SK-N-SH (cell line): Measurements from ENCODE around the gene SPATA6.

Experiments
- EP300 ChIP-seq, 2 experiments: IDR thresholded peaks; 2 replicates each; pipeline versions ENCODE4 v1.4.0 to v1.6.1; 2012; ENCODE audit warnings: borderline replicate concordance in 1 of 2, low read depth in 1 of 2, low read length in 1 of 2
- FOXM1 ChIP-seq: IDR thresholded peaks from 2 replicates; pipeline ENCODE4 v1.4.0; 2012; ENCODE audit warnings: low read depth, mild to moderate bottlenecking
- GABPA ChIP-seq: IDR thresholded peaks from 2 replicates; pipeline ENCODE4 v1.4.0; 2012; ENCODE audit warnings: low read depth, mild to moderate bottlenecking
- NRF1 ChIP-seq: IDR thresholded peaks from 2 replicates; pipeline ENCODE4 v1.6.1; 2012; ENCODE audit warnings: low read depth, mild to moderate bottlenecking, low read length
- RAD21 ChIP-seq: IDR thresholded peaks from 2 replicates; pipeline ENCODE4 v1.6.1; 2012; ENCODE audit warnings: mild to moderate bottlenecking, low read length
- RXRA ChIP-seq: IDR thresholded peaks from 2 replicates; pipeline ENCODE4 v1.4.0; 2012; ENCODE audit warnings: low read depth, mild to moderate bottlenecking, borderline replicate concordance
- TAF1 ChIP-seq: IDR thresholded peaks from 2 replicates; pipeline ENCODE4 v1.6.1; 2012; ENCODE audit warnings: low read depth, mild to moderate bottlenecking, low read length, moderate library complexity, borderline replicate concordance
- YY1 ChIP-seq: IDR thresholded peaks from 2 replicates; pipeline ENCODE4 v1.4.0; 2012; ENCODE audit warnings: low read depth, mild to moderate bottlenecking
- TF ChIP-seq, protein P1 (sequence below): fragments of 200-600 bp; sonication (generic); IDR thresholded peaks from 2 replicates; pipeline ENCODE4 v1.6.1; 2017; ENCODE audit warnings: antibody characterized with exemption, mild to moderate bottlenecking, moderate library complexity
- TF ChIP-seq, protein P2 (sequence below): IDR thresholded peaks from 2 replicates; pipeline ENCODE4 v1.6.1; 2012; ENCODE audit warnings: mild to moderate bottlenecking, low read depth, low read length, moderate library complexity
- TF ChIP-seq, protein P3 (sequence below): IDR thresholded peaks from 2 replicates; pipeline ENCODE4 v1.4.0; 2012; ENCODE audit warnings: low read depth

DNA sequence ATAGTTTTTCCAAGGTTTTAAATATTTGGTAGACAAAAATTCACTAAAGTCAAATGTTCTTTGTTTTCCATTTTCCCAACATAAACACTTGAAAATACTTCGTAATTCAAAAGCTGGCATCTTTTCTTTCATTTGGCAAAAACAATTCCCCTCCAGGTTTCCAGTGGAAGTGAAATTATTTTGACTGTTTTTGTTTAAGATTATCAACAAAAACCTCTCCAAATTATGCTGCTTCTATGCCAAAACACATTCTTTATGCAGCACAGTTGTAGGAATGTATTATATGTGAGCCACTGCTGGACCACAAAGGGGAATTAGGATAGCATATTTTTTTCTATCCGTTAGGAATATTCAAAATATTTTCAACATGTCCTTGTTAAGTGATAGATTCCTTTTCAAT lies 205.4 kb downstream of the SPATA6 start:
- no peak for TF ChIP-seq RAD21
- TF ChIP-seq, protein P1, sequence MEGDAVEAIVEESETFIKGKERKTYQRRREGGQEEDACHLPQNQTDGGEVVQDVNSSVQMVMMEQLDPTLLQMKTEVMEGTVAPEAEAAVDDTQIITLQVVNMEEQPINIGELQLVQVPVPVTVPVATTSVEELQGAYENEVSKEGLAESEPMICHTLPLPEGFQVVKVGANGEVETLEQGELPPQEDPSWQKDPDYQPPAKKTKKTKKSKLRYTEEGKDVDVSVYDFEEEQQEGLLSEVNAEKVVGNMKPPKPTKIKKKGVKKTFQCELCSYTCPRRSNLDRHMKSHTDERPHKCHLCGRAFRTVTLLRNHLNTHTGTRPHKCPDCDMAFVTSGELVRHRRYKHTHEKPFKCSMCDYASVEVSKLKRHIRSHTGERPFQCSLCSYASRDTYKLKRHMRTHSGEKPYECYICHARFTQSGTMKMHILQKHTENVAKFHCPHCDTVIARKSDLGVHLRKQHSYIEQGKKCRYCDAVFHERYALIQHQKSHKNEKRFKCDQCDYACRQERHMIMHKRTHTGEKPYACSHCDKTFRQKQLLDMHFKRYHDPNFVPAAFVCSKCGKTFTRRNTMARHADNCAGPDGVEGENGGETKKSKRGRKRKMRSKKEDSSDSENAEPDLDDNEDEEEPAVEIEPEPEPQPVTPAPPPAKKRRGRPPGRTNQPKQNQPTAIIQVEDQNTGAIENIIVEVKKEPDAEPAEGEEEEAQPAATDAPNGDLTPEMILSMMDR: no peak
- TF ChIP-seq, protein P2, sequence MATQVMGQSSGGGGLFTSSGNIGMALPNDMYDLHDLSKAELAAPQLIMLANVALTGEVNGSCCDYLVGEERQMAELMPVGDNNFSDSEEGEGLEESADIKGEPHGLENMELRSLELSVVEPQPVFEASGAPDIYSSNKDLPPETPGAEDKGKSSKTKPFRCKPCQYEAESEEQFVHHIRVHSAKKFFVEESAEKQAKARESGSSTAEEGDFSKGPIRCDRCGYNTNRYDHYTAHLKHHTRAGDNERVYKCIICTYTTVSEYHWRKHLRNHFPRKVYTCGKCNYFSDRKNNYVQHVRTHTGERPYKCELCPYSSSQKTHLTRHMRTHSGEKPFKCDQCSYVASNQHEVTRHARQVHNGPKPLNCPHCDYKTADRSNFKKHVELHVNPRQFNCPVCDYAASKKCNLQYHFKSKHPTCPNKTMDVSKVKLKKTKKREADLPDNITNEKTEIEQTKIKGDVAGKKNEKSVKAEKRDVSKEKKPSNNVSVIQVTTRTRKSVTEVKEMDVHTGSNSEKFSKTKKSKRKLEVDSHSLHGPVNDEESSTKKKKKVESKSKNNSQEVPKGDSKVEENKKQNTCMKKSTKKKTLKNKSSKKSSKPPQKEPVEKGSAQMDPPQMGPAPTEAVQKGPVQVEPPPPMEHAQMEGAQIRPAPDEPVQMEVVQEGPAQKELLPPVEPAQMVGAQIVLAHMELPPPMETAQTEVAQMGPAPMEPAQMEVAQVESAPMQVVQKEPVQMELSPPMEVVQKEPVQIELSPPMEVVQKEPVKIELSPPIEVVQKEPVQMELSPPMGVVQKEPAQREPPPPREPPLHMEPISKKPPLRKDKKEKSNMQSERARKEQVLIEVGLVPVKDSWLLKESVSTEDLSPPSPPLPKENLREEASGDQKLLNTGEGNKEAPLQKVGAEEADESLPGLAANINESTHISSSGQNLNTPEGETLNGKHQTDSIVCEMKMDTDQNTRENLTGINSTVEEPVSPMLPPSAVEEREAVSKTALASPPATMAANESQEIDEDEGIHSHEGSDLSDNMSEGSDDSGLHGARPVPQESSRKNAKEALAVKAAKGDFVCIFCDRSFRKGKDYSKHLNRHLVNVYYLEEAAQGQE: no peak
- TF ChIP-seq TAF1: no peak
- no peak for TF ChIP-seq EP300 (IDR thresholded peaks at IDR 0.05; ENCODE audit: borderline replicate concordance in 1 of 2, low read depth in 1 of 2, low read length in 1 of 2)
- no peak for TF ChIP-seq RXRA
- no peak for TF ChIP-seq FOXM1
- TF ChIP-seq YY1: no peak
- TF ChIP-seq, protein P3, sequence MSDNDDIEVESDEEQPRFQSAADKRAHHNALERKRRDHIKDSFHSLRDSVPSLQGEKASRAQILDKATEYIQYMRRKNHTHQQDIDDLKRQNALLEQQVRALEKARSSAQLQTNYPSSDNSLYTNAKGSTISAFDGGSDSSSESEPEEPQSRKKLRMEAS: no peak
- no peak for TF ChIP-seq NRF1
- no peak for TF ChIP-seq GABPA
